Inflammatory macrophage treated with lipopolysaccharide for 1 hour (primary cell): ENCODE data around the gene SNN.

ENCODE experiments used
- DNase-seq, 2 donors: peaks; one replicate each; pipeline ENCODE4 v3.0.0-alpha.2; 2020 to 2022

The SNN gene

GRCh38 chr16:11667824-11668622 is at the start of gene SNN:
SNN (plus strand) TSS chr16:11668455; CDS start chr16:11676060, 7,605 bp downstream.
- peak; percentile 88 to 93 for DNase-seq

GRCh38 chr16:11619327-11619851 is 48.9 kb upstream of the SNN start:
- DNase-seq: peak; percentile 77 to 92

DNA sequence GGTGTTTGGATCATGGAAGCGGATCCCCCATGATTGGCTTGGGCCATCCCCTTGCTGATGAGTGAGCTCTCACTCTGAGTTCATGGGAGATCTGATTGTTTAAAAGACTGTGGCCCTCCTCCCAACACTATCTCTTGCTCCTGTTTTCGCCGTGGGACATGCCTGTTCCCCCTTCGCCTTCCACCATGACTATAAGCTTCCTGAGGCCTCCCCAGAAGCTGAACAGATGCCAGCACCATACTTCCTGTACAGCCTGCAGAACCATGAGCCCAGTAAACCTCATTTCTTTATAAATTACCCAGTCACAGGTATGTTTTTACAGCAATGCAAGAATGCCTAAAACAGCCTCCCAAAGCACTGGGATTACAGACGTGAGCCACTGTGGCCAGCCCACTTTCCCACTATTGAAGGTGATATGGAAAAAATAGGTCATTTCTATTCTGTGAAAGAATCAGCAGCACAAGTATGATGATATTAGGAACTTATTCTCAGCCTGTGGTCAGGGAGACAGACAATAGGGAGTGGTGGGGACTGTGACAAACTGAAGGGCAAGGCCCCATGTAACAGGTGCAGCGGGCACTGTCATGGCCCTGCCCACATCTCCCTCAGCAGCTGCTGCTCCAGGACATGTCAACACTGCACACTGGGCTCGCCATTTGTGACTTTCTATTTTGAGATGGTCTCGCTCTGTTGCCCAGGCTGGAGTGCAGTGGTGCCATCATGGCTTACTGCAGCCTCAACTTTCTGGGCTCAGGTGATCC is 47.8 kb upstream of the SNN start:
- DNase-seq: no peak

GRCh38 chr16:11621539-11621919 is 46.7 kb upstream of the SNN start:
- DNase-seq: no peak

- peak in 1 of 2 donors; percentile 3 for DNase-seq
These were observed 46.2 kb upstream of the SNN start for GRCh38 chr16:11621920-11622651.

- DNase-seq: peak in 1 of 2 donors; percentile 0
These were observed 44.0 kb upstream of the SNN start for GRCh38 chr16:11624205-11624604.

- DNase-seq: peak; percentile 72 to 77
These were observed 43.3 kb upstream of the SNN start for GRCh38 chr16:11624636-11625607.

DNA sequence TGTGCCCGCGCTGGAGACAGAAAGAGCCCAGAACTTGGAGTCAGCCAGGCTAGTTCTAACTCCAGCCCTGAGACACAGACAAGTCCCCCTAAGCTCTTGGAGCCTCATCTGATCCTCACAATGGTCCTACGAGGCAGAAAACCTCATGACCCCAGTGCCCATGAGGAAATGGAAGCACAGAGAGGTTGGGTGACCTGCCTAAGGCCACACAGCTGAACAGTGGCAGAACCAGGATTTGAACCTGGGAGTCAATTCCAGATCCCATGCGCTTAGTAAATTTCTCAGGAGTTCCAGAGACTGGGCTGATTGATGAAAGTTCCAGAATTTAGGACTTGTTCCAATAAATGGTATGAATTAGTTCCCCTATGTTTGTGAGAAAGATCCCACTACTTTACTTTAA is 42.5 kb upstream of the SNN start:
- no peak for DNase-seq

- no peak for DNase-seq
These were observed 41.5 kb upstream of the SNN start for GRCh38 chr16:11626657-11627291.

- DNase-seq: no peak
These were observed 41.0 kb upstream of the SNN start for GRCh38 chr16:11627292-11627663.

- no peak for DNase-seq
These were observed 40.3 kb upstream of the SNN start for GRCh38 chr16:11627822-11628457.

GRCh38 chr16:11629071-11630030 is 38.9 kb upstream of the SNN start:
- peak; percentile 73 to 75 for DNase-seq

DNA sequence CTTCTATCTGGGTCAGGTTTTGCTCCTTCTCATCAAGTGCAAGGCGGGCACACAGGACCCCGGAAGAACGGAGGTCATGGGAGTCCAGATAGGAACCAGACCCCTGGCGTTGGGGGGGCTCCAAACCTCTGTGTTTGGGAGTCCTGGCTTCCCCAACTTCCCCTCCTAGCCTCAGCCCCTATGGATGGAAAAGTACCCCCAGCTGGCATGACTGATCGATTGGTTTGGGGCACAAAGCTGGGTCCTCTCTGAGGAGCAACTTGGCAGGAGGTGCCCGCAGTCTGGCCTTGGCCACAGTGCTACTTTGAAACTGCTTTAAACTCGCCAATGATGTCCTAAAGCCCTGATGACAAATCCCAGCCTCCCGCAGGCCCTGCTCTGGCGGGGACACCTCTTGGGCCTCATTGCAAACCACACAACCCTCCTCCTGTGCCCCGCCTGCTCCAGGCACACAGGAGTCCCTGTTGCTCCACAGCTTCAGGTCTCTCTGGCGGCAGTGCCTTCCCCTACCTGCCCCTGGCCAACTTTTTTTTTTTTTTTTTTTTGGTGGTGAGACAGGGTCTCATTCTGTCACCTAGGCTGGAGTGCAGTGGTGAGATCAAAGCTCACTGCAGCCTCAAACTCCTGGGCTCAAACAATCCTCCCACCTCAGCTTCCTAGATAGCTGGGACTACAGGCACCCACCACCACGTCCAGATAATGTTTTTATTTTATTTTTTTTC is 38.0 kb upstream of the SNN start:
- no peak for DNase-seq

- DNase-seq: no peak
These were observed 37.5 kb upstream of the SNN start for GRCh38 chr16:11630768-11631056.

GRCh38 chr16:11631214-11631613 is 37.0 kb upstream of the SNN start:
- no peak for DNase-seq

GRCh38 chr16:11632455-11632939 is 35.8 kb upstream of the SNN start:
- peak; percentile 72 to 83 for DNase-seq

DNA sequence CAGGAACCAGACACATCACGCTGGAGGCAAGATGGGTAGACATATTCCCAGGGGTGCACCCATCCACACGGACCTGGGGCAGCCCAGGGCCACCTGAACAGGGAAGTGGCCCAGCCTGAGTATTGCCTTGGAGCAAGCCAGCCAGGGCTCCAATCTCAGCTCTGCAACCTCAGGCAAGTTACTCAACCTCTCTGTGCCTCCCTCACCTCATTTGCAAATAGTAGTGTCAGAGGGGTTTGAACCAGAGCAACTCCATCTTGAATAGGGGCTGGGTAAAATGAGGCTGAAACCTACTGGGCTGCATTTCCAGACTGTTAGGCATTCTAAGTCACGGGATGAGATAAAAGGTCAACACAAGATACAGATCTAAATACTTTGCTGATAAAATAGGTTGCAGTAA is 35.1 kb upstream of the SNN start:
- DNase-seq: no peak

DNA sequence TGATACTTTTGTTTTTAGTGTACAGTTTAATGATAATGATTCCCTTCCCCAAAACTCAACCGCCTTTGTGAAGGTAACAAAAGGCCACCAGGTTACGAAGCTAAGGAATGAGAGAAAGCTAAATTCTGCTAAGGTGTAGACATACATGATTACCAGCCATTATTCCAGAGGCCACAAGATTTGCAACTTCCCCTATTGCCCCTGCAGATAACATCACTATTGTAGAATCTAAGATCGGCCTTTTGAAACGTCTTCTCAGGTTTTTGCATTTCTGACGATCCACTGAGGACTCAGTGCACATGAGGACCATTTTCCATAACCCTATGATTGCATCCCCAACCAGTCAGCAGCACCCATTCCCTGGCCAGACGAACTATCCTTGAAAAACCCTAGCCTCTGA is 33.9 kb upstream of the SNN start:
- DNase-seq: peak in 1 of 2 donors; percentile 28

DNA sequence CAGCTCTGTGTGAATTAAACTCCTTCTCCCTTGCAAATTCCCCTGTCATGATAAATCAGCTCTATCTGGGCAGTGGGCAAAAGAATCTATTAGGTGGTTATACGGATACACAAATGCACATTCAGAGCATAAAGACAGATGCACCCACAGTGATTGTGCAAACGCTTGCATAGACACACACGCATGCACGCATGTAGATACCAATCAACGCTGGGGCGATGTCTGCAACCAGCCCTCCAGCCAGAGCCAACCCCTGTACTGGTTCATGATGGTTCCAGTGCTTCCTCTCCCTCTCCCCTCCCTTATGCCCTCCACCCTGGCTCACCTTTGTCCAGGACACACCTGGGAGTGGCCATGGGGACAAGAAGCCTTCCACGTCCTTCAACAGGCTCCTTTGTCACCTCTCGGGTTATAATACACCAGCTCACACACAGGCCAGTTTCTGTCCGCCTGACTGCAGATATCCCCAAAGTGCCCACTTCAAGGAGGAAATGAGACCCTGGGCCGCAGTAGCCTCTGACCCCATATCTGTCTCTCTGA is 33.1 kb upstream of the SNN start:
- DNase-seq: no peak
